Measurements from ENCODE around the gene SNRPD1.
"Not testable (repeated sequence)": the region's sequence is repeated elsewhere in the genome, so short reads cannot be mapped to it uniquely, and the experiment has no call there.

- not testable (repeated sequence) for TF ChIP-seq SIN3A (IDR thresholded peaks at IDR 0.05; ENCODE audit: borderline replicate concordance, insufficient read depth, low read depth, low read length); CTCF (IDR thresholded peaks at IDR 0.05); POLR2AphosphoS5 (IDR thresholded peaks at IDR 0.05; ENCODE audit: low read depth, low read length)
Measured at GRCh38 chr18:21621640-21622039, 9.5 kb downstream of the SNRPD1 start.

Data from Panc1 (cell line).